Measurements from ENCODE around the gene MSI2.

DNA sequence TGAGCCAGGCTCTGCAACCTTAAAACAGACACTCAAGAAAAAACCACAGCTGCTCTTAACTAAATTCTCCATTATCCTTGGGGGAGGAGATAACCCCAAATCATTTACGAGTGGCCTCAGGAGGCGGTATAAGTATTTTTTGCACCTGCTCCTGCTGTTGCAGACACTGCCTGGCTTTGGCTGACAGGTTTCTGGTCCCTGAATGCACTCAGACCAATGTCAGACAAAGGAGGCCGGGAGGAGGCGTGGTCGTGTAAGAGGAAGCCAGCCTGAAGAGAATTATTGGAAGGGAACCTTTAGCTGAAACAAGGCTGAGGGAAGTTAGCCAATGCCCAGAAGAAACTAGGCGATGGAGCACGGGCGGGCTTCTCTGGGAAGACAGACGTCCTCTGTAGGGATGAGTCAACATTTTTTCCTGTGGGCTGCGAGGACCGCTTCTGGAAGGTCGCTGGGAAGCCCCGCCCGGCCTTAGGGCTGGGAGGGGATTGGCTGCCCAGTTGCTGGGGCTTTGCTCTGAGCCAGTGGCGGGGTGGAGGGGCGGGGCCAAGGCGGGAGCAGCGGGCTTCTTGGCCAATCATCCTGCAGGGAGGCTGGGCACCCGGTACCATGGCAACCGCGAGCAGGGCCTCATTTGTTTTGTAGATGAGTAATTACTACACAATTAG is 406.5 kb downstream of the MSI2 start:
- TF ChIP-seq CTCF (IDR thresholded peaks at IDR 0.05) (no peak), EZH2 (IDR thresholded peaks at IDR 0.05; ENCODE audit: borderline replicate concordance, insufficient read depth, low read depth, low read length, poor library complexity, severe bottlenecking) (no peak)

All from B cell (primary cell).